ENCODE results near the gene TMEM132A.

DNA sequence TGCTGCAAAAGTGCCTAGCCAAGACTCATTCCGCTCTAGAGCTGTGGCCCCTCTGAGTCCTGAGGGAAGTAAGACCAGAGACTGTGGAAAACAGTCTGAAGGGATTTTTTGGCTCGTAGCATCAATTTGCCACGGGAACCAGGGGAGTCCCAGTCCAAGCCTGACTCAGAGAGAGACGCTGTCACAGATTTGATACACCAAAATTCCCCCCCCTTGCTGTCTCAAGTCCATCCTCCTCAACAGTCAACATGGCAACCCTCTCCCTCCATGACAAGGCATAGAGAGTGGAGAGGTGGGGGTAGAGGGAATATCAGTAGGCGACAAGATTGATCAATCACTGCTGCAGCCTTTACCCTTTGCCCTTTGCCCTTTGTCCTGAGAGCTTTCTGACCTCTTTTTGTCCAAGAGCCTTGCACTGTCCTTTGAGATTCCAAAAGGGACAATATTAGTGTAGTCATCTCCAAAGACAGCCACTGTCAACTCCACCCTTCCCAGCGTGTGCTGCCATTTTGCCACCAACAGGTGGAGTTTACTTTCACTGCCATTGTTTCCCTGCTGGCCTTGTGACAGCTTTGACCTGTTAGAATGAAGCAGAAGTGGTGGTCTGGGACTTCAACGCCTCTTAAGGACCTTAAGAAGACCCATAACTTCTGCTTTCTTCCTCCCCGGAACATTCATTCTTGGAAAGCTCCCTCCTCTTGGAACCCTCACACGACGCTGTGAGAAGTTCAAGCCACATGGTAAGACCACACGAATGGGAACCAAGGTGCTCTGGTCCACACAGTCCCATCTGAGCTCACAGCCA is 20.4 kb downstream of the TMEM132A start:
- no peak for TF ChIP-seq FOXA1 (IDR thresholded peaks at IDR 0.05)
- no peak for TF ChIP-seq FOXM1 (IDR thresholded peaks at IDR 0.05; ENCODE audit: borderline replicate concordance)
- no peak for TF ChIP-seq SP1 (IDR thresholded peaks at IDR 0.05)
- no peak for TF ChIP-seq ARNT (IDR thresholded peaks at IDR 0.05)
- no peak for TF ChIP-seq NFRKB (IDR thresholded peaks at IDR 0.05)
- TF ChIP-seq ELF4 (IDR thresholded peaks at IDR 0.05): no peak
